ENCODE measurements around the gene LRRD1. TPM values are rescaled to one million over a fixed set of nuclear protein-coding genes. Genes with fewer than 3 reads are reported as not detected.

LRRD1 gene
- total and polyA plus RNA-seq, 9 of the 15 experiments (the other 6 are each of a cell fraction or from before 2014, with no cell fraction given): 0.07 to 0.15 TPM; not detected in 7

DNA sequence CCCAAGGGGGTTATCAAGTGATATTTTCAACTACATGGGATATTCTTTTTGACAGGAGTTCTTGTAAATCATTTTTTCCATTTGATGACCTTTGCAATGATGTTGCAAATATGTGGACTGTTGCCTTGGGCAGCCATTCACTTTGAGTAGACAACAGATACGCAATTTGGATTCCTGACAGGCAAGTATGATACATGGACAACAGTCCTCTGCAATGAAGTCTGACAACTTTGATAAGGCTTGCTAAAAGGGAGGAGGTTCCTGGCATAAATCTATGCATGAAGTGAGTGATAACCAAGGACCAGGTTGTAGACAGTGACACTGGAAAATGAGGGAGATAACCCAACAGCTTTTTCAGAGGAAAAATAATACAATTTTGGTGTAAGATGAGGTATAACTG, 17.7 kb downstream of the LRRD1 start (continued):
- TF ChIP-seq ZNF79 (CRISPR knock-in tag; IDR thresholded peaks at IDR 0.05; ENCODE audit: low read depth) (no peak), MAFK (IDR thresholded peaks at IDR 0.05; ENCODE audit: low read length) (peak; percentile 40; the same call in 1 of the 2 replicates), HEY1 (CRISPR knock-in tag; IDR thresholded peaks at IDR 0.05; ENCODE audit: borderline replicate concordance) (no peak), PCBP1 (IDR thresholded peaks at IDR 0.05; ENCODE audit: low read depth, low read length, poor library complexity, severe bottlenecking) (no peak), ELK3 (CRISPR knock-in tag; IDR thresholded peaks at IDR 0.05) (no peak), HES1 (IDR thresholded peaks at IDR 0.05; ENCODE audit: low read depth) (no peak), ZNF174 (CRISPR knock-in tag; IDR thresholded peaks at IDR 0.05) (no peak), SPI1 (IDR thresholded peaks at IDR 0.05; ENCODE audit: borderline replicate concordance, low read depth, low read length) (no peak), NCOA4 (IDR thresholded peaks at IDR 0.05; ENCODE audit: partially characterized antibody) (no peak), KDM5B (IDR thresholded peaks at IDR 0.05; ENCODE audit: insufficient replicate concordance, low read depth, low read length) (no peak), U2AF1 (optimal IDR thresholded peaks at IDR 0.05; ENCODE audit: low read depth, low read length) (no peak), KLF6 (CRISPR knock-in tag; IDR thresholded peaks at IDR 0.05; ENCODE audit: borderline replicate concordance) (no peak), ZBTB8A (IDR thresholded peaks at IDR 0.05; ENCODE audit: partially characterized antibody) (no peak), CTCFL (IDR thresholded peaks at IDR 0.05; ENCODE audit: borderline replicate concordance, insufficient read depth, low read depth, low read length, poor library complexity, severe bottlenecking) (no peak), SUPT5H (IDR thresholded peaks at IDR 0.05) (no peak), E2F8 (IDR thresholded peaks at IDR 0.05; ENCODE audit: low read depth, partially characterized antibody) (no peak), MYBL2 (IDR thresholded peaks at IDR 0.05; ENCODE audit: low read depth) (no peak), MYBL2 (CRISPR knock-in tag; IDR thresholded peaks at IDR 0.05; ENCODE audit: borderline replicate concordance) (no peak), STAT5B (CRISPR knock-in tag; IDR thresholded peaks at IDR 0.05) (no peak), RBFOX2 (IDR thresholded peaks at IDR 0.05; ENCODE audit: low read depth, low read length) (no peak), SNRNP70 (optimal IDR thresholded peaks at IDR 0.05; ENCODE audit: low read depth, low read length) (no peak)
- TF ChIP-seq, protein P1, sequence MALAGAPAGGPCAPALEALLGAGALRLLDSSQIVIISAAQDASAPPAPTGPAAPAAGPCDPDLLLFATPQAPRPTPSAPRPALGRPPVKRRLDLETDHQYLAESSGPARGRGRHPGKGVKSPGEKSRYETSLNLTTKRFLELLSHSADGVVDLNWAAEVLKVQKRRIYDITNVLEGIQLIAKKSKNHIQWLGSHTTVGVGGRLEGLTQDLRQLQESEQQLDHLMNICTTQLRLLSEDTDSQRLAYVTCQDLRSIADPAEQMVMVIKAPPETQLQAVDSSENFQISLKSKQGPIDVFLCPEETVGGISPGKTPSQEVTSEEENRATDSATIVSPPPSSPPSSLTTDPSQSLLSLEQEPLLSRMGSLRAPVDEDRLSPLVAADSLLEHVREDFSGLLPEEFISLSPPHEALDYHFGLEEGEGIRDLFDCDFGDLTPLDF (CRISPR knock-in tag; IDR thresholded peaks at IDR 0.05): no peak

All from K562 (cell line).